PC-9 (cell line): ENCODE data around the gene LYRM1. TPM values are rescaled to one million over a fixed set of nuclear protein-coding genes. Genes with fewer than 3 reads are reported as not detected.
"Not testable (repeated sequence)": the region's sequence is repeated elsewhere in the genome, so short reads cannot be mapped to it uniquely, and the experiment has no call there.

ENCODE experiments used
- BruUV-seq: library from RNA; stranded (reverse); fragments of 400-500 nt; replicated peaks from 2 replicates; lab custom pipeline; 2021; lab: Mats Ljungman, UMichigan
- CTCF ChIA-PET: fragments of 300-600 bp; sonication (Branson Sonifier 250); formaldehyde crosslinking; loops from one replicate; lab custom pipeline; 2022; ENCODE audit warnings: antibody characterized with exemption; lab: Charles Lee
- POLR2A ChIA-PET: fragments of 300-600 bp; sonication (Branson Sonifier 250); formaldehyde crosslinking; loops from one replicate; lab custom pipeline; 2022; ENCODE audit warnings: antibody characterized with exemption; ENCODE audit not compliant: unreplicated experiment; lab: Charles Lee
- DNase-seq, 2 experiments: peaks; one replicate each; pipeline versions ENCODE4 v3.0.0 to v3.0.0-alpha.2; 2015 to 2022; ENCODE audit warnings: mixed read lengths in 1 of 2
- H2AFZ ChIP-seq: fragments of 200-600 bp; sonication (generic); 2 replicates; pipeline ENCODE4 v1.8.1; 2017; ENCODE audit warnings: antibody characterized with exemption
- H3F3A ChIP-seq: fragments of 200-600 bp; sonication (generic); 2 replicates; pipeline ENCODE4 v1.8.1; 2017; ENCODE audit warnings: antibody characterized with exemption, mild to moderate bottlenecking, low read depth; ENCODE audit not compliant: insufficient read depth
- H3K27ac ChIP-seq: fragments of 200-600 bp; sonication (generic); 2 replicates; pipeline ENCODE4 v1.6.1; 2016; ENCODE audit warnings: mixed run types
- H3K27me3 ChIP-seq: fragments of 200-600 bp; sonication (generic); 2 replicates; pipeline ENCODE4 v1.6.1; 2016; ENCODE audit warnings: low read depth, mixed run types; ENCODE audit not compliant: insufficient read depth
- H3K36me3 ChIP-seq: fragments of 200-600 bp; sonication (generic); 2 replicates; pipeline ENCODE4 v1.6.1; 2016; ENCODE audit warnings: low read depth, mixed run types
- H3K4me1 ChIP-seq: fragments of 200-600 bp; sonication (generic); replicated peaks from 2 replicates; pipeline ENCODE4 v1.6.1; 2016; ENCODE audit warnings: mixed run types; ENCODE audit not compliant: insufficient read depth
- H3K4me2 ChIP-seq: fragments of 200-600 bp; sonication (generic); 2 replicates; pipeline ENCODE4 v1.6.1; 2017; ENCODE audit warnings: mixed run types
- H3K4me3 ChIP-seq: fragments of 200-600 bp; sonication (generic); 2 replicates; pipeline ENCODE4 v1.6.1; 2016; ENCODE audit warnings: mixed run types
- H3K79me2 ChIP-seq: fragments of 200-600 bp; sonication (generic); 2 replicates; pipeline ENCODE4 v1.6.1; 2017; ENCODE audit warnings: low read depth, mixed run types
- H3K9me2 ChIP-seq: fragments of 200-600 bp; sonication (generic); 2 replicates; pipeline ENCODE4 v1.8.1; 2017; ENCODE audit warnings: mild to moderate bottlenecking; ENCODE audit not compliant: insufficient read depth
- H3K9me3 ChIP-seq: fragments of 200-600 bp; sonication (generic); 2 replicates; pipeline ENCODE4 v1.8.1; 2016; ENCODE audit warnings: low read depth; ENCODE audit not compliant: insufficient read depth
- H4K20me1 ChIP-seq: fragments of 200-600 bp; sonication (generic); 2 replicates; pipeline ENCODE4 v1.8.1; 2017; ENCODE audit not compliant: insufficient read depth
- EZH2 ChIP-seq: fragments of 200-600 bp; sonication (generic); IDR thresholded peaks from 2 replicates; pipeline ENCODE4 v1.8.0; 2017; ENCODE audit warnings: antibody characterized with exemption, low read depth
- intact Hi-C: fragments of 100-400 bp; cut with micrococcal nuclease; formaldehyde crosslinking; loops from one replicate; pipeline ENCODE4 v1.10.0; 2022; ENCODE audit not compliant: unreplicated experiment
- total RNA-seq: library from RNA; stranded (reverse); gene quantifications from 2 replicates; pipeline ENCODE4 v1.2.3, GENCODE V29; 2021
- TF ChIP-seq, protein P1 (sequence below): fragments of 200-600 bp; sonication (generic); conservative IDR thresholded peaks from 2 replicates; pipeline ENCODE4 v1.6.1; 2017; ENCODE audit warnings: mixed run types, antibody characterized with exemption, mild to moderate bottlenecking, moderate library complexity

The LYRM1 gene
- total RNA-seq, 1 experiment from 2014 or later, result 51.7 TPM

- POLR2A ChIA-PET, result no interaction called here
- DNase-seq, result no peak
- intact Hi-C loops, result no loop called here
These were observed 44.4 kb downstream of the LYRM1 start for GRCh38 chr16:20944861-20945574.

GRCh38 chr16:20945575-20945875, 45.0 kb downstream of the LYRM1 start:
- H2AFZ ChIP-seq, POLR2A ChIA-PET: not testable (repeated sequence)

More at GRCh38 chr16:20944861-20945574, 44.4 kb downstream of the LYRM1 start:
- H3K4me2 ChIP-seq, result no peak overlapping the region
- BruUV-seq, result no TSS peak
- H3K4me1 ChIP-seq, result peaks cover 7% of the 10 kb centered on the region; the same call in 1 of the 2 replicates
- no peaks in the 10 kb centered on the region for H3K9me3 ChIP-seq
- H3K9me2 ChIP-seq, result no peaks in the 10 kb centered on the region
- TF ChIP-seq, protein P1, sequence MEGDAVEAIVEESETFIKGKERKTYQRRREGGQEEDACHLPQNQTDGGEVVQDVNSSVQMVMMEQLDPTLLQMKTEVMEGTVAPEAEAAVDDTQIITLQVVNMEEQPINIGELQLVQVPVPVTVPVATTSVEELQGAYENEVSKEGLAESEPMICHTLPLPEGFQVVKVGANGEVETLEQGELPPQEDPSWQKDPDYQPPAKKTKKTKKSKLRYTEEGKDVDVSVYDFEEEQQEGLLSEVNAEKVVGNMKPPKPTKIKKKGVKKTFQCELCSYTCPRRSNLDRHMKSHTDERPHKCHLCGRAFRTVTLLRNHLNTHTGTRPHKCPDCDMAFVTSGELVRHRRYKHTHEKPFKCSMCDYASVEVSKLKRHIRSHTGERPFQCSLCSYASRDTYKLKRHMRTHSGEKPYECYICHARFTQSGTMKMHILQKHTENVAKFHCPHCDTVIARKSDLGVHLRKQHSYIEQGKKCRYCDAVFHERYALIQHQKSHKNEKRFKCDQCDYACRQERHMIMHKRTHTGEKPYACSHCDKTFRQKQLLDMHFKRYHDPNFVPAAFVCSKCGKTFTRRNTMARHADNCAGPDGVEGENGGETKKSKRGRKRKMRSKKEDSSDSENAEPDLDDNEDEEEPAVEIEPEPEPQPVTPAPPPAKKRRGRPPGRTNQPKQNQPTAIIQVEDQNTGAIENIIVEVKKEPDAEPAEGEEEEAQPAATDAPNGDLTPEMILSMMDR, result no peak
- no peak for TF ChIP-seq EZH2
- H3K4me3 ChIP-seq, result no peak overlapping the region
- peaks cover 3% of the 10 kb centered on the region; the same call in 1 of the 2 replicates for H3F3A ChIP-seq
- H3K27ac ChIP-seq, result no peak overlapping the region
- H4K20me1 ChIP-seq, result no peaks in the 10 kb centered on the region
- H3K36me3 ChIP-seq, result no peaks in the 10 kb centered on the region
- H2AFZ ChIP-seq, result no peak overlapping the region
- no peaks in the 10 kb centered on the region for H3K27me3 ChIP-seq
- no peaks in the 10 kb centered on the region for H3K79me2 ChIP-seq
- CTCF ChIA-PET, result no interaction called here

DNA sequence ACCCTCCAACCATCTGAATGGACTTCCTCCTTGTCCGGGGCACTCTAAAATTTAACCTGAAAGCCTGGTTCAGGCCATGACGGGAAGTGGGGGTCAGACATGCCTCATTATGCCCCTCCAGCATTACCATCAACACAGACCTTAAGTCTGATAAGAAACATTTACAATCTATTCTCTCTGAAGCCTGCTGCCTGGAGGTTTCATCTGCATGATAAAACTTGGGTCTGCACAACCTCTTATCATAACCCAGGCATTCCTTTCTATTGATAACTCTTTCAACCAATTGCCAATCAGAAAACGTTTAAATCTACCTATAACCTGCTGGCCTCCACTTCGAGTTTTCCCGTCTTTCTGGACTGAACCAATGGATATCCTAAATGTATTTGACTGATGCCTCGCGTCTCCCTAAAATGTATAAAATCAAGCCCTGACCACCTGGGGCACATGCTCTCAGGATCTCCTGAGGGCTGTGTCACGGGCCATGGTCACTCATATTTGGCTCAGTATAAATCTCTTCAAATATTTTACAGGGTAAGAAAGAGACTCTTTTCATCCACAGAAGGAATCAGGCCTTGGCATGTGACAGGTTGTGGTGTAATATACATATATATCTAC, 45.6 kb downstream of the LYRM1 start:
- DNase-seq, result no peak
- POLR2A ChIA-PET, result no interaction called here
- no peak overlapping the region for H3K27ac ChIP-seq
- H3K36me3 ChIP-seq, result no peaks in the 10 kb centered on the region
- no peaks in the 10 kb centered on the region for H3K27me3 ChIP-seq
- H3K9me2 ChIP-seq, result no peaks in the 10 kb centered on the region
- no peaks in the 10 kb centered on the region for H3K9me3 ChIP-seq
- peaks cover 4% of the 10 kb centered on the region; the same call in 1 of the 2 replicates for H3K4me1 ChIP-seq
- no peak overlapping the region for H3K4me3 ChIP-seq
- no peaks in the 10 kb centered on the region for H4K20me1 ChIP-seq
- H3K79me2 ChIP-seq, result no peaks in the 10 kb centered on the region
- TF ChIP-seq, protein P1, result no peak
- TF ChIP-seq EZH2, result no peak
- no peak overlapping the region for H2AFZ ChIP-seq
- intact Hi-C loops, result no loop called here
- H3K4me2 ChIP-seq, result no peak overlapping the region
- CTCF ChIA-PET, result no interaction called here
- peaks cover 3% of the 10 kb centered on the region; the same call in 1 of the 2 replicates for H3F3A ChIP-seq
- BruUV-seq, result no TSS peak

More at GRCh38 chr16:20945575-20945875, 45.0 kb downstream of the LYRM1 start:
- H3K27ac ChIP-seq, H3K36me3 ChIP-seq, H3K9me2 ChIP-seq, intact Hi-C loops, H3K4me3 ChIP-seq, DNase-seq, H4K20me1 ChIP-seq, H3K4me2 ChIP-seq, CTCF ChIA-PET, BruUV-seq, H3K27me3 ChIP-seq, H3F3A ChIP-seq, H3K4me1 ChIP-seq, H3K9me3 ChIP-seq, H3K79me2 ChIP-seq: not testable (repeated sequence)
